Cardiac fibroblast (primary cell): ENCODE measurements around the gene SIRPA.

Source experiments
- DNase-seq, 2 donors: peaks; one replicate each; pipeline versions ENCODE4 v3.0.0 to v3.0.0-alpha.2; 2010; ENCODE audit warnings: low read depth in 2 of 2
- H3K4me3 ChIP-seq, 2 donors: replicated peaks in 1 of 2; 1 replicate in 1 of 2; 2 replicates in 1 of 2; pipeline ENCODE4 v1.5.1; 2011; ENCODE audit warnings: low read depth in 2 of 2, low read length in 2 of 2, mild to moderate bottlenecking in 2 of 2, moderate library complexity in 1 of 2
- CTCF ChIP-seq: IDR thresholded peaks from one replicate; pipeline ENCODE4 v1.5.1; 2011; ENCODE audit warnings: low read depth, mild to moderate bottlenecking, low read length, inconsistent platforms

The SIRPA gene

GRCh38 chr20:1894951-1895673 is at the start of gene SIRPA:
SIRPA (plus strand) TSS chr20:1895407; CDS start chr20:1895448, 41 bp downstream.
- H3K4me3 ChIP-seq, result peak within 1 kb of the TSS; percentile 75 to 83
- peak; percentile 72 to 76 for DNase-seq
- TF ChIP-seq CTCF, result no peak

GRCh38 chr20:1845701-1846100 is 49.5 kb upstream of the SIRPA start:
- DNase-seq, result no peak
- H3K4me3 ChIP-seq, result no peak overlapping the region
- TF ChIP-seq CTCF, result no peak

GRCh38 chr20:1846341-1846740 is 48.9 kb upstream of the SIRPA start:
- H3K4me3 ChIP-seq, result no peak overlapping the region
- no peak for DNase-seq
- no peak for TF ChIP-seq CTCF

GRCh38 chr20:1846876-1847275 is 48.3 kb upstream of the SIRPA start:
- TF ChIP-seq CTCF, result no peak
- H3K4me3 ChIP-seq, result no peak overlapping the region
- no peak for DNase-seq

GRCh38 chr20:1847780-1848179 is 47.4 kb upstream of the SIRPA start:
- TF ChIP-seq CTCF, result no peak
- no peak for DNase-seq
- no peak overlapping the region for H3K4me3 ChIP-seq

GRCh38 chr20:1848373-1848772 is 46.8 kb upstream of the SIRPA start:
- H3K4me3 ChIP-seq, result no peak overlapping the region
- DNase-seq, result no peak
- no peak for TF ChIP-seq CTCF

GRCh38 chr20:1851396-1851795 is 43.8 kb upstream of the SIRPA start:
- H3K4me3 ChIP-seq, result no peak overlapping the region
- TF ChIP-seq CTCF, result no peak
- no peak for DNase-seq
